Measurements from ENCODE around the gene ZBTB45. TPM values are rescaled to one million over a fixed set of nuclear protein-coding genes. Genes with fewer than 3 reads are reported as not detected.

The ZBTB45 gene
- total and polyA plus RNA-seq, 2 experiments from 2014 or later = 5.4 to 21.6 TPM

GRCh38 chr19:58557221-58558065 is 37.8 kb upstream of the ZBTB45 start:
- Histone ChIP-seq H3K79me2 (peaks cover 67% of the 10 kb centered on the region), H4K20me1 (ENCODE audit: insufficient read depth, poor library complexity, severe bottlenecking) (no peaks in the 10 kb centered on the region), H3K4me3 (peak overlapping the region; percentile 78), H3K4me1 (ENCODE audit: insufficient read depth) (peaks cover 27% of the 10 kb centered on the region), H3K27ac (peak overlapping the region; percentile 96), H3K27me3 (no peaks in the 10 kb centered on the region), H3K9me2 (replicated peaks; ENCODE audit: insufficient read depth) (no peaks in the 10 kb centered on the region), H3K4me2 (peak overlapping the region; percentile 94), H3K36me3 (replicated peaks; ENCODE audit: insufficient read depth, low read depth) (no peaks in the 10 kb centered on the region), H2AFZ (no peak overlapping the region), H3K9me3 (ENCODE audit: low read depth) (no peaks in the 10 kb centered on the region)
- WGBS (ENCODE audit: low lambda C conversion rate, missing lambda C conversion rate) = 51% methylated on average over 9 of the region's 12 CpGs
- DNase-seq (ENCODE audit: low spot score) = peak; percentile 5
- TF ChIP-seq EZH2phosphoT487 (IDR thresholded peaks at IDR 0.05; ENCODE audit: low read depth, severe bottlenecking, unreplicated experiment) (no peak), EZH2 (IDR thresholded peaks at IDR 0.05; ENCODE audit: borderline replicate concordance) (no peak)
- TF ChIP-seq, protein P1, sequence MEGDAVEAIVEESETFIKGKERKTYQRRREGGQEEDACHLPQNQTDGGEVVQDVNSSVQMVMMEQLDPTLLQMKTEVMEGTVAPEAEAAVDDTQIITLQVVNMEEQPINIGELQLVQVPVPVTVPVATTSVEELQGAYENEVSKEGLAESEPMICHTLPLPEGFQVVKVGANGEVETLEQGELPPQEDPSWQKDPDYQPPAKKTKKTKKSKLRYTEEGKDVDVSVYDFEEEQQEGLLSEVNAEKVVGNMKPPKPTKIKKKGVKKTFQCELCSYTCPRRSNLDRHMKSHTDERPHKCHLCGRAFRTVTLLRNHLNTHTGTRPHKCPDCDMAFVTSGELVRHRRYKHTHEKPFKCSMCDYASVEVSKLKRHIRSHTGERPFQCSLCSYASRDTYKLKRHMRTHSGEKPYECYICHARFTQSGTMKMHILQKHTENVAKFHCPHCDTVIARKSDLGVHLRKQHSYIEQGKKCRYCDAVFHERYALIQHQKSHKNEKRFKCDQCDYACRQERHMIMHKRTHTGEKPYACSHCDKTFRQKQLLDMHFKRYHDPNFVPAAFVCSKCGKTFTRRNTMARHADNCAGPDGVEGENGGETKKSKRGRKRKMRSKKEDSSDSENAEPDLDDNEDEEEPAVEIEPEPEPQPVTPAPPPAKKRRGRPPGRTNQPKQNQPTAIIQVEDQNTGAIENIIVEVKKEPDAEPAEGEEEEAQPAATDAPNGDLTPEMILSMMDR (IDR thresholded peaks at IDR 0.05; ENCODE audit: poor library complexity) = no peak

DNA sequence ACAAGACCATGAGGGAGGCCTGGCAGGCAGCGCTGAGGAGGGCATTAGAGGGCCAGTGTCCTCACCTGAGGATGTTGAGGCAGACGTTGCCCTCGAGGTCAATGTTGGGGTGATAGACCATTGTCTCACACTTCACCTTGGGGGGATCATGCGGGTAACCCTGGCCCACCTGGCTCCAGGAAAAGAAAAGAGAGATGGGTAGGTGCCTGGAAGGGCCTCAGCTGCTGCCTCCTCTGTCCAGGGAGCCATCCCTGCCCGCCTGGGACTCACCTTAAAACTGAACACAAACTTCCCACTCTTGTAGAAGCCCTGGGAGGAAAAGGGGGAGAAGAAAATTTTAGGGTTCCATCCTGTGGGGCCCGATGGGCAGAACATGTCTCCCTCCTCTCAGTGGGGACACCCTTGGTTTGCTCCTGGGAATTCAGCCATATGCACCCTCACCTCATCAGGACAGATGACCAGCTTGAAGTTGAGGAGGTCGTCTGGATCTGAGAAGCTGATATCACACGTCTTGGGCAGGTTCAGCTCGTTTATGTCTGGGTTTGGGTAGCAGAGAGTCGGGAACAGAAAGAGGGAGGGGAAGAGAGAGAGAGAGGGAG is 37.1 kb upstream of the ZBTB45 start:
- TF ChIP-seq EZH2phosphoT487 (IDR thresholded peaks at IDR 0.05; ENCODE audit: low read depth, severe bottlenecking, unreplicated experiment) = no peak
- TF ChIP-seq, protein P1 (IDR thresholded peaks at IDR 0.05; ENCODE audit: poor library complexity) = no peak
- TF ChIP-seq EZH2 (IDR thresholded peaks at IDR 0.05; ENCODE audit: borderline replicate concordance) = no peak
- 77% methylated on average over 10 of the region's 10 CpGs for WGBS (ENCODE audit: low lambda C conversion rate, missing lambda C conversion rate)
- peaks cover 67% of the 10 kb centered on the region for H3K79me2 ChIP-seq

DNA sequence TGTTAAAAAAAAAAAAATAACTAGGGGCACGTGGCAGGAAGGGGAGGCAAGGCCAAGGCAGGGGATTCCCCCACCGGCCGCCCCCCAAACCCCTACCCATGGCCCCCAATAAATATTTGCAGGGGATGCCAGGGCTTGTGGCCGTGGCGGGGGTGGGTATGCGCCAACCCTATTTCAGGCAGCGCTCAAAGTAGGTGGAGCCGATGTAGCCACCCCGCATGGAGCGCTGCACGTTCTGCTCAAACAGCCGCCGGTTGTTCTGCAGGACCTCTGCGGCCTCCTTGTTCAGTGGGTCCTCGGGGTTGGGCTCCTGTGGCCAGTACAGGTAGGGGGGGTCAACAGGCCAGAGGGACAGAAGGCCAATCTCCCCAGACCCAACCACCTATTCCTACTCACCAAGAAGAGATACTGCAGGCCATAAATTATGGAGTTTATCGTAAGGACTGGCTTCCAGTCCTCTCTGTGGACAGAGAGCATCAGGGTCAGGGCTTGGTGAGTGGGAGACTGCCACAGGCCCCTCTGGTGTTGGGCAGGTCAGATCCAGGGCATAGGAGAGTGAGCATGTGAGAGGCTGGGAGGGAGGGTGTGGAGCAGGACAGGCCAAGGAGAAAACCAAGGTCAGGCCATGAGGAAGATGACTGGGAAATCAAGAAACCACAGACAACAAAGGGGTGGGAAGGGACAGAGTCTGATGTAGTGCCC is 36.5 kb upstream of the ZBTB45 start:
- Histone ChIP-seq H3K36me3 (replicated peaks; ENCODE audit: insufficient read depth, low read depth) (no peaks in the 10 kb centered on the region), H3K79me2 (peaks cover 61% of the 10 kb centered on the region), H3K4me3 (no peak overlapping the region), H3K4me1 (ENCODE audit: insufficient read depth) (peaks cover 27% of the 10 kb centered on the region), H3K27me3 (no peaks in the 10 kb centered on the region), H3K9me3 (ENCODE audit: low read depth) (no peaks in the 10 kb centered on the region), H3K27ac (peak overlapping the region; percentile 96), H2AFZ (no peak overlapping the region), H3K4me2 (peak overlapping the region; percentile 94), H4K20me1 (ENCODE audit: insufficient read depth, poor library complexity, severe bottlenecking) (peaks cover under 1% of the 10 kb centered on the region), H3K9me2 (replicated peaks; ENCODE audit: insufficient read depth) (no peaks in the 10 kb centered on the region)
- DNase-seq (ENCODE audit: low spot score) = peak; percentile 16
- 98% methylated on average over 12 of the region's 16 CpGs for WGBS (ENCODE audit: low lambda C conversion rate, missing lambda C conversion rate)
- TF ChIP-seq, protein P1 (IDR thresholded peaks at IDR 0.05; ENCODE audit: poor library complexity) = no peak
- no peak for TF ChIP-seq EZH2phosphoT487 (IDR thresholded peaks at IDR 0.05; ENCODE audit: low read depth, severe bottlenecking, unreplicated experiment)
- TF ChIP-seq EZH2 (IDR thresholded peaks at IDR 0.05; ENCODE audit: borderline replicate concordance) = no peak

More for the DNA sequence above, 37.1 kb upstream of the ZBTB45 start:
- peak overlapping the region; percentile 96 for H3K27ac ChIP-seq
- H4K20me1 ChIP-seq (ENCODE audit: insufficient read depth, poor library complexity, severe bottlenecking) = no peaks in the 10 kb centered on the region
- no peaks in the 10 kb centered on the region for H3K9me3 ChIP-seq (ENCODE audit: low read depth)
- H3K36me3 ChIP-seq (replicated peaks; ENCODE audit: insufficient read depth, low read depth) = no peaks in the 10 kb centered on the region
- no peak for DNase-seq (ENCODE audit: low spot score)
- H3K27me3 ChIP-seq = no peaks in the 10 kb centered on the region
- no peak overlapping the region for H3K4me3 ChIP-seq
- H3K9me2 ChIP-seq (replicated peaks; ENCODE audit: insufficient read depth) = no peaks in the 10 kb centered on the region
- no peak overlapping the region for H2AFZ ChIP-seq
- peak overlapping the region; percentile 94 for H3K4me2 ChIP-seq
- peaks cover 27% of the 10 kb centered on the region for H3K4me1 ChIP-seq (ENCODE audit: insufficient read depth)

Measured in hepatocyte (in vitro differentiated cells).